Sigmoid colon (tissue), 7 donors: ENCODE data around the gene PARVB. TPM values are rescaled to one million over a fixed set of nuclear protein-coding genes. Genes with fewer than 3 reads are reported as not detected.
A peak's percentile ranks its signal among the peaks of the same experiment; 100 is the strongest.
"Not testable (repeated sequence)": the region's sequence is repeated elsewhere in the genome, so short reads cannot be mapped to it uniquely, and the experiment has no call there.

ENCODE experiments used
- DNase-seq: peaks from one replicate; pipeline ENCODE4 v3.0.0-alpha.2; 2019
- H3K27ac ChIP-seq, 4 donors: fragments of 200-600 bp; sonication (generic); one replicate each; pipeline ENCODE4 v1.5.1; 2016 to 2019; ENCODE audit warnings: mild to moderate bottlenecking in 1 of 4
- H3K27me3 ChIP-seq, 3 donors: fragments of 200-600 bp; sonication (generic); one replicate each; pipeline ENCODE4 v1.5.1; 2019; ENCODE audit warnings: mild to moderate bottlenecking in 1 of 3
- H3K36me3 ChIP-seq, 4 donors: fragments of 200-600 bp; sonication (generic); one replicate each; pipeline ENCODE4 v1.5.1; 2016 to 2019
- H3K4me1 ChIP-seq, 4 donors: fragments of 200-600 bp; sonication (generic); one replicate each; pipeline ENCODE4 v1.5.1; 2017 to 2019
- H3K4me3 ChIP-seq, 4 donors: fragments of 200-600 bp; sonication (generic); one replicate each; pipeline ENCODE4 v1.5.1; 2017 to 2019; ENCODE audit warnings: mild to moderate bottlenecking in 2 of 4, moderate library complexity in 1 of 4
- H3K9me3 ChIP-seq, 4 donors: fragments of 200-600 bp in 3 of 4; sonication (generic) in 3 of 4; one replicate each; pipeline versions ENCODE4 v1.5.1 to v1.6.1; 2013 to 2019
- CTCF ChIP-seq, 4 experiments: fragments of 450-650 bp in 3 of 4; fragments of 200-600 bp in 1 of 4; IDR thresholded peaks; one replicate each; pipeline ENCODE4 v1.5.1; 2016 to 2019; ENCODE audit warnings: antibody characterized with exemption in 4 of 4, mild to moderate bottlenecking in 3 of 4, moderate library complexity in 2 of 4
- EP300 ChIP-seq, 4 donors: sonication (generic); formaldehyde crosslinking; IDR thresholded peaks; one replicate each; pipeline ENCODE4 v1.6.1; 2017; ENCODE audit warnings: antibody characterized with exemption in 4 of 4
- POLR2A ChIP-seq, 2 donors: fragments of 450-650 bp; IDR thresholded peaks; one replicate each; pipeline ENCODE4 v1.6.1; 2016; ENCODE audit warnings: antibody characterized with exemption in 2 of 2, mild to moderate bottlenecking in 2 of 2, moderate library complexity in 2 of 2
- POLR2AphosphoS5 ChIP-seq, 4 donors: sonication (generic); formaldehyde crosslinking; IDR thresholded peaks; one replicate each; pipeline ENCODE4 v1.6.1; 2017; ENCODE audit warnings: antibody characterized with exemption in 4 of 4
- WGBS, 2 donors: extraction: QIAGEN DNeasy Blood & Tissue Kit; methylation state at CpG; one replicate each; pipeline ENCODE4 v1.1.7; 2013; 5-methylcytosine and 5-hydroxymethylcytosine counted together
- intact Hi-C: fragments of 100-400 bp; cut with DNase I; formaldehyde crosslinking; loops from one replicate; pipeline ENCODE4 v1.15.1; 2023
- polyA plus RNA-seq, 3 donors: library from polyadenylated mRNA; stranded (reverse); fragments of 200-250 nt; gene quantifications; one replicate each; pipeline ENCODE4 v1.2.3, GENCODE V29; 2013
- total RNA-seq, 4 donors: library from RNA; depleted of rRNA; stranded (reverse); fragments of >200 nt; gene quantifications; one replicate each; pipeline ENCODE4 v1.1.0, GENCODE V29; 2016
- donor health status: healthy with polysubstance abuse.
- donor health status: Bipolar disorder and iron deficiency.
- donor health status: healthy.

Gene PARVB
- total and polyA plus RNA-seq, 7 donors: 6.9 to 21.6 (median 18.9) TPM

GRCh38 chr22:44107340-44107739 lies 83.2 kb downstream of the PARVB start:
- Histone ChIP-seq H3K4me1 (no peaks in the 10 kb centered on the region), H3K27me3 (no peaks in the 10 kb centered on the region), H3K36me3 (peaks cover 0 to 11% (median 2%) of the 10 kb centered on the region in 4 donors), H3K9me3 (no peaks in the 10 kb centered on the region), H3K27ac (no peak overlapping the region), H3K4me3 (no peak overlapping the region)
- WGBS, 2 donors: 74 to 79% methylated on average over 6 of the region's 6 CpGs
- intact Hi-C loops: no loop called here
- TF ChIP-seq POLR2AphosphoS5 (IDR thresholded peaks at IDR 0.05) (no peak), POLR2A (IDR thresholded peaks at IDR 0.05) (no peak), CTCF (IDR thresholded peaks at IDR 0.05) (no peak), EP300 (IDR thresholded peaks at IDR 0.05) (no peak)
- no peak for DNase-seq

GRCh38 chr22:44108076-44108475 lies 84.0 kb downstream of the PARVB start:
- H3K9me3 ChIP-seq: no peaks in the 10 kb centered on the region
- intact Hi-C loops: no loop called here
- TF ChIP-seq CTCF (IDR thresholded peaks at IDR 0.05): no peak
- TF ChIP-seq POLR2AphosphoS5 (IDR thresholded peaks at IDR 0.05): no peak
- no peak for TF ChIP-seq EP300 (IDR thresholded peaks at IDR 0.05)
- no peak for TF ChIP-seq POLR2A (IDR thresholded peaks at IDR 0.05)
- DNase-seq: no peak
- H3K36me3 ChIP-seq: peaks cover 0 to 11% (median 2%) of the 10 kb centered on the region in 4 donors
- H3K27ac ChIP-seq: no peak overlapping the region
- H3K4me1 ChIP-seq: no peaks in the 10 kb centered on the region
- H3K27me3 ChIP-seq: no peaks in the 10 kb centered on the region
- H3K4me3 ChIP-seq: no peak overlapping the region
- WGBS, 2 donors: 73 to 96% methylated on average over 2 of the region's 2 CpGs

- Histone ChIP-seq H3K27me3 (no peaks in the 10 kb centered on the region), H3K27ac (no peak overlapping the region), H3K4me3 (no peak overlapping the region), H3K9me3 (no peaks in the 10 kb centered on the region), H3K4me1 (no peaks in the 10 kb centered on the region), H3K36me3 (peaks cover 0 to 3% (median 1%) of the 10 kb centered on the region in 4 donors)
- peak; percentile 26 for DNase-seq
- WGBS, 2 donors: 74 to 75% methylated on average over 14 of the region's 14 CpGs
- no peak for TF ChIP-seq POLR2A (IDR thresholded peaks at IDR 0.05)
- no peak for TF ChIP-seq POLR2AphosphoS5 (IDR thresholded peaks at IDR 0.05)
- no peak for TF ChIP-seq EP300 (IDR thresholded peaks at IDR 0.05)
- no peak for TF ChIP-seq CTCF (IDR thresholded peaks at IDR 0.05)
- intact Hi-C loops: no loop called here
These were observed 84.8 kb downstream of the PARVB start for GRCh38 chr22:44108806-44109385.

- H3K4me1 ChIP-seq: no peaks in the 10 kb centered on the region
- H3K4me3 ChIP-seq: no peak overlapping the region
- no peaks in the 10 kb centered on the region for H3K36me3 ChIP-seq
- TF ChIP-seq POLR2AphosphoS5 (IDR thresholded peaks at IDR 0.05): no peak
- TF ChIP-seq CTCF (IDR thresholded peaks at IDR 0.05): no peak
- TF ChIP-seq POLR2A (IDR thresholded peaks at IDR 0.05): no peak
- no peak for TF ChIP-seq EP300 (IDR thresholded peaks at IDR 0.05)
- intact Hi-C loops: no loop called here
- H3K27ac ChIP-seq: no peak overlapping the region
- peak; percentile 17 for DNase-seq
- WGBS, 2 donors: 89 to 93% methylated on average over 4 of the region's 4 CpGs
- no peaks in the 10 kb centered on the region for H3K9me3 ChIP-seq
- H3K27me3 ChIP-seq: no peaks in the 10 kb centered on the region
These were observed 85.3 kb downstream of the PARVB start for GRCh38 chr22:44109416-44109815.

- H3K4me1 ChIP-seq, H3K4me3 ChIP-seq, H3K27me3 ChIP-seq, intact Hi-C loops, H3K27ac ChIP-seq, H3K36me3 ChIP-seq, H3K9me3 ChIP-seq: not testable (repeated sequence)
- peak; percentile 8 for DNase-seq
- WGBS, 2 donors: 86 to 95% methylated on average over 6 of the region's 6 CpGs
These were observed 86.6 kb downstream of the PARVB start for GRCh38 chr22:44110656-44111055.
